ENCODE measurements around the gene PDE2A.

Gene PDE2A

DNA sequence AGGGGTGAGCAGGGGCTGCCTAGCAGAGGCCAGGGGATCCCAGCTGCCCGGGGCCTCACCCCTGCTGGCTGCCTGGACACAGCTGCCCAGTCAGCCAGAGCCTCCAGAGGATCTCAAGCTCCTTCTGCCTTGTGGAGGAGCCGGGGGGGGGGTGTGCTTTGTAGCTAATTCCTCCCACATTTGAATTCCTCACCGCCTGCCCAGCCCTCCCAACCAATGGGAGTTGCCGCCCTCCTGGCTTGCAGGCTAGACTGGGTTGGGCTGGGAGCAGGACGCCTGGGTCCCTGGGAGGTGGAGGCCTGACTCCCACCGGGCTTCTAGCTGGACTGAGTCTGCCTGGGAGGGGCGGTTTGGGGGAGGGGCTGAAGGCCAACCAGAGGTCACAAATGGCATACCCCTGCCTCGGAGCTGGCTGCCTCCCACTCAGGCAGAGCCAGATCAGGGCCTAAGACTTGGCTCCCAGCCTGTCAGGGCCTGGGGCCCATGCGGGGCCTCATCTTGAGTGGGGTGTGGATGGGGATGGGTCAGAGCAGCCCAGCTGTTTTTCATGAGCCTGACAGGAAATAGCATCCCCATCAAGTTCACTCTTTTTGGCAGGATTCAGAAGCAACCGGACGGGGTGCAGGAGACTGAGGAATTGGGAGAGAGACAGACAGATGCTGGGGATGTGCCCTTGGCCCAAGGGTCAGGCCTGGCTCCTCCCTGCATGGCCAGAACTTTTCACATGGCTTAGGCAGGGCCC is 29.2 kb upstream of the PDE2A start:
- Histone ChIP-seq H3K27me3 (ENCODE audit: control insufficient read depth, insufficient read depth, low read length) (no peaks in the 10 kb centered on the region), H3K27ac (ENCODE audit: low read length) (no peak overlapping the region), H3K9me3 (ENCODE audit: control insufficient read depth, low read depth, low read length) (no peaks in the 10 kb centered on the region), H3K4me1 (ENCODE audit: control insufficient read depth, low read depth, low read length) (peaks cover 29% of the 10 kb centered on the region), H3K4me3 (ENCODE audit: low read length) (no peak overlapping the region), H3K36me3 (ENCODE audit: control insufficient read depth, low read depth, low read length) (peaks cover 11% of the 10 kb centered on the region), H3K9ac (ENCODE audit: low read length) (no peak overlapping the region)

DNA sequence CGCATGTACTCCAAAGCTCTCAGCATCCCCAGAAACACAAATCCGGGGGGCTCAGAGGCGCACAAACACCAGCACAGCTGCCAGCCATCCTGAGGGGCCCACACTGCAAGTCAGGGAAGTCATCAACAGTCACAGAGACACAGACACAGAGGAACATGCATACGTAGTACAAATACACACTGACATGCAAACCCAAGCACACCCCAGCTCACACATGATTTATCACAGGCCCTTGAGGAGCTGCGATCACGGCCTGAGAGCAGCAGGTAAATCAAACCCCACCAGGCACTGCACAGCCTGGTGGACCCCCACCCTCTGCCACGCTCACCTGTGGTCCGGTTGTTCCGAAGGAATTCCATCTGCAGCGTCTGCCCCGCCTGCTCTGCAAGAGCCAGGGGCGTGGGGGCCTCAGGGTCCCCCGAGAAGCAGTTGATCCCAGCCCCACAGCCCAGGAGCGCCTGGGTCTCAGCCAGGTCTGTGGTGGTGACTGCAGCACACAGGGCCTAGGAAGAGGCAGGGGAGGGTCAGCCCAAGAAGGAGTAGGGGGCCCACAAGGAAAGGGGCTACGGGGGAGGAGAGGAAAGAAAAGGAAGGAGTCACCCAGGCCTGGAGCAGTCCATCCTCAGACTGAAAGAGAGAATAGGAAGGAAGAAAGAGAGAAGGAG is 28.5 kb upstream of the PDE2A start:
- H3K36me3 ChIP-seq (ENCODE audit: control insufficient read depth, low read depth, low read length): peaks cover 11% of the 10 kb centered on the region

DNA sequence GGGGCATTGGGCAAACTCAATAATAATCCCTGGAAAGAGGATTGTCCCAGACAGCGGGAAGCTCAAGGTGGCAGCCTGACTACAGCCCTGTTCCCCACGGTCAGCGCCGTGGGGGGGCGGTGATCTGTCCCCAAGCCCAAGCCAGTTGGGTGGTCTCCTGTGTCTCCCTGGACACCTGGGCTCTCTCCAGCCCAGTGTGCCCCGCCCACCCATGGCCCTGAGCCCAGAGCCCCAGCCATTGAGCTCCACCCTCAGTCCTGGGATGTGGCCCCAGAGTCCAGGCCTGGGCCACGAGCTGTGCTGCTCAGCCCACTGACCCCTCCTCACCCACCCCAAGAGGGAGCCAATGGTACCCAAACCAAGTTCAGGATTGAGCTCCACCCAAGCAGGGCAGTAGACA is 27.9 kb upstream of the PDE2A start:
- peaks cover 11% of the 10 kb centered on the region for H3K36me3 ChIP-seq (ENCODE audit: control insufficient read depth, low read depth, low read length)
- no peaks in the 10 kb centered on the region for H3K9me3 ChIP-seq (ENCODE audit: control insufficient read depth, low read depth, low read length)
- no peaks in the 10 kb centered on the region for H3K27me3 ChIP-seq (ENCODE audit: control insufficient read depth, insufficient read depth, low read length)
- no peak overlapping the region for H3K4me3 ChIP-seq (ENCODE audit: low read length)
- peaks cover 29% of the 10 kb centered on the region for H3K4me1 ChIP-seq (ENCODE audit: control insufficient read depth, low read depth, low read length)
- H3K9ac ChIP-seq (ENCODE audit: low read length): no peak overlapping the region
- H3K27ac ChIP-seq (ENCODE audit: low read length): no peak overlapping the region

More for the DNA sequence above, 28.5 kb upstream of the PDE2A start:
- H3K27ac ChIP-seq (ENCODE audit: low read length): no peak overlapping the region
- no peak overlapping the region for H3K4me3 ChIP-seq (ENCODE audit: low read length)
- no peaks in the 10 kb centered on the region for H3K9me3 ChIP-seq (ENCODE audit: control insufficient read depth, low read depth, low read length)
- peaks cover 29% of the 10 kb centered on the region for H3K4me1 ChIP-seq (ENCODE audit: control insufficient read depth, low read depth, low read length)
- no peak overlapping the region for H3K9ac ChIP-seq (ENCODE audit: low read length)
- no peaks in the 10 kb centered on the region for H3K27me3 ChIP-seq (ENCODE audit: control insufficient read depth, insufficient read depth, low read length)

DNA sequence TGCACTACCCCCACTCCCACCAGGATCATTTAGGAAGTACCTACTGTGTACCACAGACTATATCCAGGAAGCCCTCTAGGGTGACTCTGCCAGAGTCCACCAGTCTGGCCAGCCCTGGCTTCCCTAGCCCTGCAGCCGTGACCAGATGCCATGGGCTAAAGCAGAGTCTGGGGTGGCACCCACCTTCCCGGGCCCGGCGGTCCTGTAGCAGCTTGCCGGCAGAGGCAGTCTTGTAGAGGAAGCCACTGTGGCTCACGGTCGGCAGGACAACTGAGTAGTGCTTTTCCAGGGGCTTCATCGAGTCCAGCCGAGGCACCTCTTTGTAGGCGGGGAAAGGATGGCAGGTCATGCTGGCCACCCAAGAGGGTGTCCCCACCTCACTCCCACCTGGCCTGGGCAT is 27.2 kb upstream of the PDE2A start:
- Histone ChIP-seq H3K4me1 (ENCODE audit: control insufficient read depth, low read depth, low read length) (peaks cover 24% of the 10 kb centered on the region), H3K27ac (ENCODE audit: low read length) (no peak overlapping the region), H3K27me3 (ENCODE audit: control insufficient read depth, insufficient read depth, low read length) (no peaks in the 10 kb centered on the region), H3K9ac (ENCODE audit: low read length) (no peak overlapping the region), H3K4me3 (ENCODE audit: low read length) (no peak overlapping the region), H3K9me3 (ENCODE audit: control insufficient read depth, low read depth, low read length) (no peaks in the 10 kb centered on the region), H3K36me3 (ENCODE audit: control insufficient read depth, low read depth, low read length) (peaks cover 11% of the 10 kb centered on the region)

DNA sequence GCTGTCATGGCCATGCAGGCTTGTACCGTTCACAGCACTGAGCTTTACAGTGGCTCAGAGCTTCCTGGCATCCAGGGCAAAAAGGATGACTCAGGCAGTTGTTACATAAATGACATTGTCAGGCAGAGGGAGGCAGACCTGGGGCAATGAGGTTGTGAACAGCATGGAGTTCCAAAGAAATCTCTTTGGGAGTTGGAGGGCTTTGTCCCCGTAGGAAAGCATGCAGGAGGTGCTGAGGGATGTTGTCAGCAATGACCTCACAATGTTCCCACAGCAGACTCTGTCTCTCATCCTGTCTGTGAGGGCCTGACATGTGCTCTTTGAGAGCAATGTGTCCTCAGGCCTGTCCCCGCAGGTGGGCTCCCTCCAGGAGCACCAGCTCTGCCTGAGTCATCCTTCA is 25.9 kb upstream of the PDE2A start:
- Histone ChIP-seq H3K9ac (ENCODE audit: low read length) (no peak overlapping the region), H3K27ac (ENCODE audit: low read length) (no peak overlapping the region), H3K36me3 (ENCODE audit: control insufficient read depth, low read depth, low read length) (peaks cover 23% of the 10 kb centered on the region)

DNA sequence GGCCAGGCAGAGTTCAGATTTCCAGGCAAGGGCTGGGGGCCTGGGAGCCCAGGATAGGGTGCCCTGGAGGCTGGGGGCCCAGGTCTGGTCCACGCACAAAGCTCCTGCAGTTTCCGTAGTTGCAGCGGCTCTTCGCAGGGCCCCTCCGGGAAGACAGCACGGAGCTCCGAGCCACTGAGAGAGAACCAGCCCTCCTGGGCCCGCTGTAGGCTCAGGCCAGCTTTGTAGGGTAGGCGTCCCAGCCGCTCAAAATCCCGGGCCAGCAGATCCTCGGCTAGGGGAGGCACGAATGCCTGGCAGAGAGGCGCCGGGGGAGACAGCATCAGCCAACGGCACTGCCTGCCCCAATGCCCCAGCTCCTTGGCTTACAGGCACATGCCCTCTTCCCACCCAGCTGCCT is 23.6 kb upstream of the PDE2A start:
- Histone ChIP-seq H3K36me3 (ENCODE audit: control insufficient read depth, low read depth, low read length) (peaks cover 34% of the 10 kb centered on the region), H3K9me3 (ENCODE audit: control insufficient read depth, low read depth, low read length) (no peaks in the 10 kb centered on the region), H3K4me3 (ENCODE audit: low read length) (no peak overlapping the region), H3K27me3 (ENCODE audit: control insufficient read depth, insufficient read depth, low read length) (no peaks in the 10 kb centered on the region), H3K9ac (ENCODE audit: low read length) (no peak overlapping the region), H3K27ac (ENCODE audit: low read length) (no peak overlapping the region), H3K4me1 (ENCODE audit: control insufficient read depth, low read depth, low read length) (no peaks in the 10 kb centered on the region)

More for the DNA sequence above, 25.9 kb upstream of the PDE2A start:
- Histone ChIP-seq H3K27me3 (ENCODE audit: control insufficient read depth, insufficient read depth, low read length) (no peaks in the 10 kb centered on the region), H3K4me3 (ENCODE audit: low read length) (no peak overlapping the region), H3K4me1 (ENCODE audit: control insufficient read depth, low read depth, low read length) (peaks cover 11% of the 10 kb centered on the region), H3K9me3 (ENCODE audit: control insufficient read depth, low read depth, low read length) (no peaks in the 10 kb centered on the region)

DNA sequence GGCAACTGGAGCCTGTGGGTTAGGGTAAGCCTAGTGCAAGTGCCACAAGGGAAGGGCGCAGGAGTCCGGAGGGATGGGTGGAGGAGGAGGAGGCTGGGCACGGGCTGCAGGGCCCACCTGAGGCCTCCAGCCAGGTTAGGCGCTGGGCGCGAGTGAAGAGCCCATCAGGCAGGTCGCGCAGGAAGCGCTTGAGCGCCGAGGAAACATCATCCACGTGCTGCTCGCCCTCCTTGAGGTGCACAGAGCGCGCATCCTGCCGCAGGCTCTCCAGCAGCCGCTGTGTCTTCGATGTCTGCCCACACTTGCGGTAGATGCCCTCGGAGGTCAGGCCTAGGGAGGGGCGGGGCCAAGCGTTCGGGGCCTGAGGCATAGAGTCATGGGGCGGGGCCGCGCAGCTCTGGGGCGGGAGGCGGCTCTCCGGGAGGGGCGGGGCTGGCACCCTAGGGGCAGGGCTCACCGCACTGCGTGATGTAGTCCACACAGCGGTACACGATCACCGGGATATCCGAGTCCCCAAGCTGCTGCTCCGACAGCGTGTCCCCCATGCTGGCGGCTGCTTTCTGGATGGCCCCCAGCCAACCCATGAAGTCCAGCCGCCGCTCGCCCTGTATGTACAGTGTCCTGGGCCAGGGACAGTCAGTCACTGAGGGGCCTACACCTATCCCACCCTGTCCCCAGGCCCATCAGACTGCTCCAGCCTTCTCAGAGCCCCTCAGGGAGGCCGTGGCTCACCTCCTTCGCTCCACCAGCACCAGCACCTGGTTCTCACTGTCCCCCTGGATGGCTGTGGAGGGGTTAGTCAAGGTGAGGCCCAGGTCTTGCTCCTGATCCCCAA is 22.9 kb upstream of the PDE2A start:
- H3K4me3 ChIP-seq (ENCODE audit: low read length): no peak overlapping the region
- H3K4me1 ChIP-seq (ENCODE audit: control insufficient read depth, low read depth, low read length): no peaks in the 10 kb centered on the region
- H3K27ac ChIP-seq (ENCODE audit: low read length): no peak overlapping the region
- H3K36me3 ChIP-seq (ENCODE audit: control insufficient read depth, low read depth, low read length): peaks cover 37% of the 10 kb centered on the region
- no peak overlapping the region for H3K9ac ChIP-seq (ENCODE audit: low read length)
- H3K27me3 ChIP-seq (ENCODE audit: control insufficient read depth, insufficient read depth, low read length): no peaks in the 10 kb centered on the region
- H3K9me3 ChIP-seq (ENCODE audit: control insufficient read depth, low read depth, low read length): no peaks in the 10 kb centered on the region

DNA sequence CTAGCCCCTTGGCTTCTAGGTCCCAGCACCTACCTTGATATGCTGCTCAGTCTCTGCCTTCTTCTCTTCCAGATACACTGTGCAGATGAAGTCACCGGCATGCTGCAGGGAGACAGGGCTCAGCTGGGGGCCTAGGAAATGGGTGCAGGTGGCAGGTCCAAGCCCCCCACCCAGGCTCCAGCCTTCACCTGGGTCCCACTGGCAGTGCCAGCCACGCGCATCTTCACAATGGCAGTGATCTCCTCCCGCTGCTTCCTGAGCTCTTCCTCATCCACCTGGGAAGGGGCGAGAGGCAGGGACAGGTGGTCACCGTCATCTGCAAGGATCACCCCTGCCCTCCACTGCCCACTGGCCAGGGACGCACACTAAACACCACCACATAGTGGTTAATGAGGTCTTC is 21.1 kb upstream of the PDE2A start:
- H3K27ac ChIP-seq (ENCODE audit: low read length): no peak overlapping the region
- H3K4me1 ChIP-seq (ENCODE audit: control insufficient read depth, low read depth, low read length): no peaks in the 10 kb centered on the region
- H3K9me3 ChIP-seq (ENCODE audit: control insufficient read depth, low read depth, low read length): no peaks in the 10 kb centered on the region
- no peak overlapping the region for H3K9ac ChIP-seq (ENCODE audit: low read length)
- peaks cover 31% of the 10 kb centered on the region for H3K36me3 ChIP-seq (ENCODE audit: control insufficient read depth, low read depth, low read length)
- no peak overlapping the region for H3K4me3 ChIP-seq (ENCODE audit: low read length)
- no peaks in the 10 kb centered on the region for H3K27me3 ChIP-seq (ENCODE audit: control insufficient read depth, insufficient read depth, low read length)

DNA sequence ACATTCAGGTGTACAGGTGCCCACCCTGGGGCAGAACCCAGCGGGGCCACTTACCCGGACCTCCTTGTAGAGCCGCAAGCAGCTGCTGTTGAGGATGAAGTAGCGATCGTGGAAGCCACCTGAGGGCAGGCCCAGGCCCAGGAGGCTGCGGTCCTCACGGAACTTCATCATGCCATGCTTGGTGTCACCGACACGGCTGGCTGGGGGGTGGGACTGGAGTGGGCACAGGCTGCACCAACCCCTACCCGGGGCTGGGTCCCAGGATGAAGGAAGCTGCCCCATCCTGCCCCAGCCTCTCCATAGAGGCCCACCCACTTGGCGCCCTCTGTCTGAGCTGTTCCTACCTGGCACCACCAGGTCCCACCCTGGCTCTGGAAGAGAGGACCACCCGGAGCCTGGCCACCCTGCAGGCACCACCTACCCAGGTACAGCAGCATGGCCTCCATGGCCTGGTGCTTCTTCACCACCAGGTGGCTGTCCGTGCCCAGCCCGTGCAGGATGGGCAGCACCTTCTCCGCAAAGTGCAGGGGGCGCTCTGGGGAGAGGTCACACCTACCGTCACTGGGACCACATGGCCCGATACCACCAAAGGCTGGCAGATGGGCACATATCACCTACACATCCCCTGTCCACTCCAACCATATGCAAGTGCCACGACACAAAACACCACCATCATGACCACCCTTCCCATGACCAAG is 19.2 kb upstream of the PDE2A start:
- Histone ChIP-seq H3K36me3 (ENCODE audit: control insufficient read depth, low read depth, low read length) (peaks cover 25% of the 10 kb centered on the region), H3K27me3 (ENCODE audit: control insufficient read depth, insufficient read depth, low read length) (no peaks in the 10 kb centered on the region), H3K4me1 (ENCODE audit: control insufficient read depth, low read depth, low read length) (no peaks in the 10 kb centered on the region), H3K27ac (ENCODE audit: low read length) (no peak overlapping the region), H3K9me3 (ENCODE audit: control insufficient read depth, low read depth, low read length) (no peaks in the 10 kb centered on the region), H3K4me3 (ENCODE audit: low read length) (no peak overlapping the region), H3K9ac (ENCODE audit: low read length) (no peak overlapping the region)

DNA sequence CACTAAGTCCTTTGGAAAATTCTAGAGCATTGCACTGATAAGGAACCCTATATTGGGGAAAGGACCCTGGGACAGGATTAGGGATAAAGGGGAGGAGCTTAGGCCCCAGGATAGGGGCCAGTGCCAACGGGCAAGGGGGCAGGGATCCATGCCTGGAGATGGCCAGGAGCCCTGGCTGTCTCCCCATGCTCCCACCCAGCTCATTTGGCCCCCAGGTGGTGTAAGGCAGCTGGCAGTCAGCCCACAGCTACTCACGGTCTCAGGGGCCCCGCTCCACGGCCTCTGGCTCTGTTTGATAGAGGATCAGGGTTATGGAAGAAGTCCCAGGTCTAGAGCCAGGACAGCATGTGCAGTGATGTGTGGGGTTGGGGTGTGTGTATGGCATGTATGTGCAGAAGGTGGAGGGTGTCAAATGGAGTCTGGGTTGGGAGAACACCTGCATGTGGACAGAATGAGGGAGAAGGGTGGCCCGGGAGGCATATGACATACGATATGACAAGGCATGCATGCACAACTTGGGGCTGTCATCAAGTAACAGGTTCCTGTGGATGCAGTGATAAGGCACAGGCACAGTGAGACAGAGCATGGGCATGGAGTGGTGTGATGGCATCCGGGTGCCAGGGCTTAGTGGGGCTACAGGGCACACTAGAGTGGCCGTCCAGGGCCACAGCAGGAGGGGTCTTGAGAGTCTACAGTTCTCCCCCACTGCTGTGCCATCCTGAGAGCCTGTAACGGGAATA is 18.4 kb upstream of the PDE2A start:
- Histone ChIP-seq H3K27me3 (ENCODE audit: control insufficient read depth, insufficient read depth, low read length) (no peaks in the 10 kb centered on the region), H3K9me3 (ENCODE audit: control insufficient read depth, low read depth, low read length) (no peaks in the 10 kb centered on the region), H3K4me1 (ENCODE audit: control insufficient read depth, low read depth, low read length) (no peaks in the 10 kb centered on the region), H3K27ac (ENCODE audit: low read length) (no peak overlapping the region), H3K36me3 (ENCODE audit: control insufficient read depth, low read depth, low read length) (peaks cover 25% of the 10 kb centered on the region), H3K9ac (ENCODE audit: low read length) (no peak overlapping the region), H3K4me3 (ENCODE audit: low read length) (no peak overlapping the region)

DNA sequence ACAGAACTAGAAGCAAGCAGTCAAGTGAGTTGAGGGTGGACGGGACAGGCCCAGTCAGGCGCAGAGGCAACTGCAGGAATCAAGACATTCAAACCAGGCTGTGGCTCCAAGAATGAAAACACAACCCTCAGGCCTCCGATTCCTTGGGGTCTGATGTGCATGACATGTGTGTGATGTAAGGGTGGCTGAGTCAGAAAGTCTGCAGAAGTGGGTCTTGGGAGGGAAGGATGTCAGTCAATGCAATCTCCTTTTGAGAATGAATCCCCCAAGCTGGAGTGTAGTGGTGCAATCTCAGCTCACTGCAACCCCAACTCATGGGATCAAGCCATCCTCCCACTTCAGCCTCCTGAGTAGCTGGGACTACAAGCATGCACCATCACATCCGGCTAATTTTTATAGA is 15.9 kb upstream of the PDE2A start:
- Histone ChIP-seq H3K9me3 (ENCODE audit: control insufficient read depth, low read depth, low read length) (no peaks in the 10 kb centered on the region), H3K27me3 (ENCODE audit: control insufficient read depth, insufficient read depth, low read length) (no peaks in the 10 kb centered on the region), H3K27ac (ENCODE audit: low read length) (no peak overlapping the region), H3K9ac (ENCODE audit: low read length) (no peak overlapping the region), H3K4me3 (ENCODE audit: low read length) (no peak overlapping the region), H3K4me1 (ENCODE audit: control insufficient read depth, low read depth, low read length) (no peaks in the 10 kb centered on the region), H3K36me3 (ENCODE audit: control insufficient read depth, low read depth, low read length) (peaks cover 14% of the 10 kb centered on the region)
